HepG2 (cell line): ENCODE data around the gene PIGZ. TPM values are rescaled to one million over a fixed set of nuclear protein-coding genes. Genes with fewer than 3 reads are reported as not detected.

ENCODE experiments used
- ELF3 ChIP-seq: IDR thresholded peaks from 2 replicates; pipeline ENCODE4 v1.6.1; 2016; ENCODE audit warnings: missing genetic modification reagents, missing compliant biosample characterization
- ELF4 ChIP-seq: sonication (generic); formaldehyde crosslinking; IDR thresholded peaks from 2 replicates; pipeline ENCODE4 v1.5.0; 2020; ENCODE audit warnings: missing genetic modification reagents, mild to moderate bottlenecking, moderate library complexity, borderline replicate concordance
- GATAD2A ChIP-seq: IDR thresholded peaks from 2 replicates; pipeline ENCODE4 v1.6.1; 2016
- GTF2F1 ChIP-seq: fragments of 150-350 bp; IDR thresholded peaks from 2 replicates; pipeline ENCODE4 v1.6.1; 2014; ENCODE audit warnings: low read length
- GTF3A ChIP-seq: sonication (generic); formaldehyde crosslinking; conservative IDR thresholded peaks from 2 replicates; pipeline ENCODE4 v1.4.0; 2020; ENCODE audit warnings: mild to moderate bottlenecking, missing genetic modification reagents
- KDM4B ChIP-seq: sonication (generic); formaldehyde crosslinking; IDR thresholded peaks from 2 replicates; pipeline ENCODE4 v1.4.0; 2020; ENCODE audit warnings: missing genetic modification reagents
- KIAA2018 ChIP-seq: sonication (generic); formaldehyde crosslinking; IDR thresholded peaks from 2 replicates; pipeline ENCODE4 v1.5.0; 2020; ENCODE audit warnings: mild to moderate bottlenecking, missing genetic modification reagents, borderline replicate concordance
- KLF12 ChIP-seq: sonication (generic); formaldehyde crosslinking; IDR thresholded peaks from 2 replicates; pipeline ENCODE4 v1.4.0; 2020; ENCODE audit warnings: missing genetic modification reagents, borderline replicate concordance
- MTF2 ChIP-seq: sonication (generic); formaldehyde crosslinking; IDR thresholded peaks from 2 replicates; pipeline ENCODE4 v1.5.0; 2020; ENCODE audit warnings: missing genetic modification reagents, borderline replicate concordance
- POLR2G ChIP-seq: fragments of 200-400 bp; formaldehyde crosslinking; IDR thresholded peaks from 2 replicates; pipeline ENCODE4 v1.6.1; 2018; ENCODE audit warnings: mild to moderate bottlenecking, low read depth, low read length, moderate library complexity
- PTBP1 ChIP-seq: fragments of 200-400 bp; formaldehyde crosslinking; IDR thresholded peaks from 2 replicates; pipeline ENCODE4 v1.6.1; 2018; ENCODE audit warnings: low read length, low read depth; ENCODE audit not compliant: poor library complexity, severe bottlenecking
- RCOR2 ChIP-seq: IDR thresholded peaks from 2 replicates; pipeline ENCODE4 v1.6.1; 2016; ENCODE audit warnings: missing biosample characterization, missing genetic modification reagents
- ZFX ChIP-seq: sonication (generic); formaldehyde crosslinking; IDR thresholded peaks from 2 replicates; pipeline ENCODE4 v1.4.0; 2020; ENCODE audit warnings: mild to moderate bottlenecking, low read depth, missing genetic modification reagents, moderate library complexity
- ZNF160 ChIP-seq: sonication (generic); formaldehyde crosslinking; IDR thresholded peaks from 2 replicates; pipeline ENCODE4 v1.8.0; 2022; ENCODE audit warnings: mild to moderate bottlenecking, inconsistent platforms, missing genetic modification reagents
- ZNF264 ChIP-seq: sonication (generic); formaldehyde crosslinking; IDR thresholded peaks from 2 replicates; pipeline ENCODE4 v1.4.0; 2020; ENCODE audit warnings: missing genetic modification reagents
- ZNF432 ChIP-seq: sonication (generic); formaldehyde crosslinking; IDR thresholded peaks from 2 replicates; pipeline ENCODE4 v1.5.0; 2020; ENCODE audit warnings: missing genetic modification reagents, mild to moderate bottlenecking, borderline replicate concordance
- polyA plus RNA-seq, 8 experiments: library from polyadenylated mRNA; depleted of rRNA in 3 of 8; stranded (reverse) in 7 of 8; unstranded in 1 of 8; fragments of >200 nt; fragmentation: Illumina TruSeq in 4 of 8; extraction: Trizol in 4 of 8; gene quantifications; 2 replicates each; pipeline versions ENCODE4 v1.2.1 to v1.2.3, GENCODE V29; 2011 to 2016; ENCODE audit warnings: low read depth in 4 of 8, missing spikeins in 1 of 8, mixed read lengths in 1 of 8; ENCODE audit not compliant: insufficient read depth in 1 of 8
- total RNA-seq, 5 experiments: library from RNA; depleted of rRNA; stranded (reverse); fragments of >200 nt; fragmentation: Illumina TruSeq; extraction: Trizol; gene quantifications; 2 replicates each; pipeline ENCODE4 v1.2.3, GENCODE V29; 2016; ENCODE audit warnings: low read depth in 1 of 5

PIGZ gene
- total and polyA plus RNA-seq, 2 of the 13 experiments (the other 11 are each of a cell fraction or from before 2014, with no cell fraction given), result 4.7 to 60.5 TPM

GRCh38 chr3:196962930-196963630, 5.6 kb downstream of the PIGZ start (continued):
- 0 out of 2 replicates have a peak, but pooled peaks have one; percentile 12 for TF ChIP-seq ZNF264 (CRISPR knock-in tag)
- TF ChIP-seq MTF2 (CRISPR knock-in tag), result no peak
- TF ChIP-seq ZNF432 (CRISPR knock-in tag), result no peak
- TF ChIP-seq KDM4B (CRISPR knock-in tag), result no peak
- peak; percentile 56; the same call in 1 of the 2 replicates for TF ChIP-seq KLF12
- TF ChIP-seq ELF3 (CRISPR knock-in tag), result 0 out of 2 replicates have a peak, but pooled peaks have one; percentile 1
- TF ChIP-seq KIAA2018, result 0 out of 2 replicates have a peak, but pooled peaks have one; percentile 7
- TF ChIP-seq PTBP1, result no peak
- no peak for TF ChIP-seq RCOR2 (CRISPR knock-in tag)
- 0 out of 2 replicates have a peak, but pooled peaks have one; percentile 51 for TF ChIP-seq ZNF160
- peak; percentile 49 for TF ChIP-seq ZFX
- no peak for TF ChIP-seq GTF3A (CRISPR knock-in tag)
- peak; percentile 65 for TF ChIP-seq POLR2G
- peak; percentile 70; the same call in 1 of the 2 replicates for TF ChIP-seq ELF4
- no peak for TF ChIP-seq GTF2F1
- TF ChIP-seq GATAD2A (CRISPR knock-in tag), result peak; percentile 3; the same call in 1 of the 2 replicates
